IMR-90 (cell line): ENCODE measurements around the gene LUZP4. TPM values are rescaled to one million over a fixed set of nuclear protein-coding genes. Genes with fewer than 3 reads are reported as not detected.

Source experiments
- ATAC-seq: fragments of 200-7000 bp; cut with Tn5 transposase; 2 replicates; pipeline ENCODE4 v1.9.1; 2020; ENCODE audit warnings: low read depth, mild to moderate bottlenecking, moderate library complexity
- BruUV-seq: library from RNA; stranded (reverse); fragments of 400-500 nt; replicated peaks from 2 replicates; lab custom pipeline; 2021; lab: Mats Ljungman, UMichigan
- CTCF ChIA-PET: fragments of 300-600 bp; formaldehyde crosslinking; extraction: SDS; loops from one replicate; lab custom pipeline; 2021; ENCODE audit warnings: antibody characterized with exemption; lab: Yijun Ruan, JAX
- POLR2A ChIA-PET: fragments of 300-600 bp; sonication (Branson Sonifier 250); formaldehyde crosslinking; loops from one replicate; lab custom pipeline; 2022; ENCODE audit warnings: antibody characterized with exemption; ENCODE audit not compliant: unreplicated experiment; lab: Charles Lee
- DNase-seq: peaks from one replicate; pipeline ENCODE4 v3.0.0; 2013
- H2AFZ ChIP-seq: replicated peaks from 2 replicates; pipeline ENCODE3; 2013; ENCODE audit warnings: low read length, mild to moderate bottlenecking; ENCODE audit not compliant: poor library complexity
- H2AK5ac ChIP-seq: 2 replicates; pipeline ENCODE4 v1.6.1; 2013; ENCODE audit warnings: low read depth, low read length, inconsistent platforms
- H2AK9ac ChIP-seq: replicated peaks from 2 replicates; pipeline ENCODE3; 2013; ENCODE audit warnings: mild to moderate bottlenecking, low read depth, low read length, moderate library complexity; ENCODE audit not compliant: poor library complexity
- H2BK120ac ChIP-seq: 2 replicates; pipeline ENCODE4 v1.6.1; 2013; ENCODE audit warnings: low read depth, low read length, inconsistent platforms
- H2BK15ac ChIP-seq: 3 replicates; pipeline ENCODE4 v1.6.1; 2013; ENCODE audit warnings: low read depth, low read length, inconsistent platforms
- H2BK20ac ChIP-seq: 2 replicates; pipeline ENCODE4 v1.6.1; 2013; ENCODE audit warnings: low read depth, mild to moderate bottlenecking, inconsistent platforms, low read length, moderate library complexity
- H2BK5ac ChIP-seq: 2 replicates; pipeline ENCODE4 v1.6.1; 2013; ENCODE audit warnings: mild to moderate bottlenecking, low read depth, low read length, inconsistent platforms; ENCODE audit not compliant: poor library complexity, severe bottlenecking
- H3K14ac ChIP-seq: replicated peaks from 2 replicates; pipeline ENCODE4 v1.6.1; 2013; ENCODE audit warnings: low read depth, low read length, inconsistent platforms
- H3K18ac ChIP-seq: 2 replicates; pipeline ENCODE4 v1.6.1; 2013; ENCODE audit warnings: low read depth, low read length, control low read depth
- H3K23ac ChIP-seq: 2 replicates; pipeline ENCODE4 v1.6.1; 2013; ENCODE audit warnings: low read depth, low read length, inconsistent platforms
- H3K27ac ChIP-seq: 2 replicates; pipeline ENCODE4 v1.5.1; 2013; ENCODE audit warnings: mild to moderate bottlenecking, control low read depth, low read length; ENCODE audit not compliant: insufficient read depth
- H3K27me3 ChIP-seq: 2 replicates; pipeline ENCODE4 v1.6.1; 2013; ENCODE audit warnings: low read length; ENCODE audit not compliant: control insufficient read depth, insufficient read depth
- H3K36me3 ChIP-seq: 2 replicates; pipeline ENCODE4 v1.6.1; 2013; ENCODE audit warnings: low read length, mixed read lengths; ENCODE audit not compliant: control insufficient read depth, insufficient read depth
- H3K4ac ChIP-seq: 2 replicates; pipeline ENCODE4 v1.6.1; 2013; ENCODE audit warnings: low read depth, low read length, inconsistent platforms
- H3K4me1 ChIP-seq: 2 replicates; pipeline ENCODE4 v1.6.1; 2013; ENCODE audit warnings: low read length, mixed read lengths; ENCODE audit not compliant: control insufficient read depth, insufficient read depth
- H3K4me2 ChIP-seq: 2 replicates; pipeline ENCODE4 v1.6.1; 2013; ENCODE audit warnings: low read depth, mild to moderate bottlenecking, control low read depth, low read length, moderate library complexity
- H3K4me3 ChIP-seq: 2 replicates; pipeline ENCODE4 v1.5.1; 2013; ENCODE audit warnings: low read depth, mild to moderate bottlenecking, control low read depth, low read length, moderate library complexity; ENCODE audit not compliant: insufficient read depth
- H3K56ac ChIP-seq: 2 replicates; pipeline ENCODE4 v1.6.1; 2013; ENCODE audit warnings: low read length, inconsistent platforms; ENCODE audit not compliant: insufficient read depth; ENCODE audit errors: extremely low read depth
- H3K79me1 ChIP-seq, 2 experiments: 2 replicates each; pipeline ENCODE4 v1.6.1; 2013; ENCODE audit warnings: low read length in 2 of 2, inconsistent platforms in 1 of 2, low read depth in 1 of 2
- H3K9ac ChIP-seq: 2 replicates; pipeline ENCODE4 v1.6.1; 2013; ENCODE audit warnings: low read depth, low read length, control low read depth
- H3K9me1 ChIP-seq: 2 replicates; pipeline ENCODE4 v1.6.1; 2013; ENCODE audit warnings: low read length, inconsistent platforms; ENCODE audit not compliant: insufficient read depth
- H3K9me3 ChIP-seq: 2 replicates; pipeline ENCODE4 v1.6.1; 2013; ENCODE audit warnings: low read length; ENCODE audit not compliant: control insufficient read depth, insufficient read depth
- H4K20me1 ChIP-seq: 2 replicates; pipeline ENCODE4 v1.6.1; 2013; ENCODE audit warnings: low read length, inconsistent platforms; ENCODE audit not compliant: insufficient read depth
- H4K5ac ChIP-seq: 2 replicates; pipeline ENCODE4 v1.6.1; 2013; ENCODE audit warnings: mild to moderate bottlenecking, low read depth, low read length, control low read depth
- H4K8ac ChIP-seq, 2 experiments: 2 replicates each; pipeline ENCODE4 v1.6.1; 2013; ENCODE audit warnings: low read depth in 2 of 2, low read length in 2 of 2, control low read depth in 1 of 2, inconsistent platforms in 1 of 2
- H4K91ac ChIP-seq: 2 replicates; pipeline ENCODE4 v1.6.1; 2013; ENCODE audit warnings: low read depth, low read length, inconsistent platforms; ENCODE audit not compliant: insufficient read depth
- BHLHE40 ChIP-seq: fragments of 150-350 bp; IDR thresholded peaks from 2 replicates; pipeline ENCODE4 v1.6.1; 2016; ENCODE audit warnings: mild to moderate bottlenecking, low read depth, low read length
- CEBPB ChIP-seq: IDR thresholded peaks from 2 replicates; pipeline ENCODE4 v1.6.1; 2012; ENCODE audit warnings: low read depth, low read length, improper control_type of control experiment
- CHD1 ChIP-seq: IDR thresholded peaks from 2 replicates; pipeline ENCODE4 v1.6.1; 2012; ENCODE audit warnings: low read depth, low read length, improper control_type of control experiment
- CTCF ChIP-seq: conservative IDR thresholded peaks from 2 replicates; pipeline ENCODE4 v1.5.1; 2012; ENCODE audit warnings: mild to moderate bottlenecking, low read depth, low read length, improper control_type of control experiment
- ELK1 ChIP-seq: fragments of 150-350 bp; IDR thresholded peaks from 2 replicates; pipeline ENCODE4 v1.6.1; 2016; ENCODE audit warnings: low read depth, mild to moderate bottlenecking, low read length, moderate library complexity, borderline replicate concordance
- MAFK ChIP-seq: IDR thresholded peaks from 2 replicates; pipeline ENCODE4 v1.6.1; 2012; ENCODE audit warnings: low read depth, low read length, improper control_type of control experiment
- MAZ ChIP-seq: IDR thresholded peaks from 2 replicates; pipeline ENCODE4 v1.6.1; 2012; ENCODE audit warnings: low read depth, mild to moderate bottlenecking, low read length, improper control_type of control experiment, moderate library complexity, borderline replicate concordance
- MXI1 ChIP-seq: IDR thresholded peaks from 2 replicates; pipeline ENCODE4 v1.6.1; 2012; ENCODE audit warnings: low read depth, mild to moderate bottlenecking, low read length, moderate library complexity, borderline replicate concordance
- NFE2L2 ChIP-seq: fragments of 150-350 bp; IDR thresholded peaks from 2 replicates; pipeline ENCODE4 v1.6.1; 2016; ENCODE audit warnings: low read depth, mild to moderate bottlenecking, low read length
- POLR2A ChIP-seq: IDR thresholded peaks from 2 replicates; pipeline ENCODE4 v1.6.1; 2012; ENCODE audit warnings: mild to moderate bottlenecking, low read depth, low read length
- RAD21 ChIP-seq: IDR thresholded peaks from 2 replicates; pipeline ENCODE4 v1.6.1; 2012; ENCODE audit warnings: low read length, improper control_type of control experiment
- USF2 ChIP-seq: fragments of 150-350 bp; IDR thresholded peaks from 2 replicates; pipeline ENCODE4 v1.6.1; 2017; ENCODE audit warnings: mild to moderate bottlenecking, antibody characterized with exemption, low read length, low read depth
- WGBS, 2 experiments: methylation state at CpG; one replicate each; pipeline versions ENCODE4 v1.1.5 to v1.1.7; 2013; ENCODE audit warnings: missing lambda C conversion rate in 2 of 2; ENCODE audit not compliant: insufficient read length in 1 of 2; ENCODE audit errors: extremely low coverage in 2 of 2; 5-methylcytosine and 5-hydroxymethylcytosine counted together
- dilution Hi-C: fragments of 300-500 bp; cut with HindIII; formaldehyde crosslinking; loops from one replicate; pipeline ENCODE4 v1.14.3; 2018; ENCODE audit warnings: low sequenced_read_pairs; ENCODE audit not compliant: unreplicated experiment
- in situ Hi-C: fragments of 300-500 bp; cut with MboI; formaldehyde crosslinking; loops from 3 replicates; pipeline ENCODE4 v1.14.3; 2019; ENCODE audit warnings: low sequenced_read_pairs, inconsistent platforms, mixed read lengths
- intact Hi-C: fragments of 100-400 bp; cut with micrococcal nuclease; formaldehyde crosslinking; loops from 2 replicates; pipeline ENCODE4 v1.10.0; 2022
- polyA plus RNA-seq, 3 experiments: library from polyadenylated mRNA; depleted of rRNA; stranded (reverse); fragments of >200 nt; gene quantifications; 2 replicates each; pipeline ENCODE4 v1.2.3, GENCODE V29; 2012; ENCODE audit warnings: low replicate concordance in 1 of 3
- total RNA-seq: library from RNA; depleted of rRNA; stranded (reverse); fragments of >200 nt; gene quantifications from 2 replicates; pipeline ENCODE4 v1.2.3, GENCODE V29; 2012

The LUZP4 gene
- total and polyA plus RNA-seq, 2 of the 4 experiments (the other 2 are of a cell fraction), result not detected

GRCh38 chrX:115255003-115255402 lies 34.5 kb upstream of the LUZP4 start:
- Histone ChIP-seq H2AFZ (no peak overlapping the region), H3K4ac (no peak overlapping the region), H3K9me1 (no peaks in the 10 kb centered on the region; the same call in 1 of the 2 replicates), H3K18ac (no peak overlapping the region), H3K56ac (no peak overlapping the region), H3K27ac (no peak overlapping the region), H3K23ac (no peak overlapping the region), H2BK20ac (no peak overlapping the region), H4K5ac (no peak overlapping the region), H2BK5ac (no peak overlapping the region), H2BK15ac (no peak overlapping the region), H3K4me1 (0 out of 2 replicates have a peak, but pooled peaks cover 3% of the 10 kb centered on the region), H3K4me3 (no peak overlapping the region), H3K27me3 (peaks cover 2% of the 10 kb centered on the region; the same call in 1 of the 2 replicates), H3K9ac (no peak overlapping the region), H3K9me3 (no peaks in the 10 kb centered on the region), H2BK120ac (no peak overlapping the region), H2AK5ac (no peak overlapping the region), H3K79me1 (no peaks in the 10 kb centered on the region), H2AK9ac (no peak overlapping the region), H4K91ac (no peak overlapping the region), H3K14ac (no peak overlapping the region), H3K36me3 (no peaks in the 10 kb centered on the region), H3K4me2 (no peak overlapping the region), H4K20me1 (no peaks in the 10 kb centered on the region), H4K8ac (no peak overlapping the region)
- no TSS peak for BruUV-seq
- ChIA-PET CTCF (interaction anchor here (0.6 kb wide), 1 partner anchor 58 kb away, joined by 3 read pairs; no protein-coding TSS in a partner anchor), POLR2A (no interaction called here)
- in situ Hi-C loops (no loop called here), dilution Hi-C loops (no loop called here), intact Hi-C loops (no loop called here)
- DNase-seq (no peak), ATAC-seq (no peak)
- no CpG with 5 or more reads among the region's 2 CpGs for WGBS, 2 experiments
- no peak for TF ChIP-seq RAD21
- no peak for TF ChIP-seq NFE2L2
- TF ChIP-seq MAZ, result no peak
- no peak for TF ChIP-seq BHLHE40
- no peak for TF ChIP-seq CTCF
- no peak for TF ChIP-seq MXI1
- no peak for TF ChIP-seq MAFK
- TF ChIP-seq ELK1, result no peak
- TF ChIP-seq POLR2A, result no peak
- TF ChIP-seq CEBPB, result no peak
- no peak for TF ChIP-seq USF2
- no peak for TF ChIP-seq CHD1
